IMR-90 (cell line): ENCODE data around the gene LARGE2. TPM values are rescaled to one million over a fixed set of nuclear protein-coding genes. Genes with fewer than 3 reads are reported as not detected.

ENCODE experiments used
- ATAC-seq: fragments of 200-7000 bp; cut with Tn5 transposase; 2 replicates; pipeline ENCODE4 v1.9.1; 2020; ENCODE audit warnings: low read depth, mild to moderate bottlenecking, moderate library complexity
- BruUV-seq: library from RNA; stranded (reverse); fragments of 400-500 nt; replicated peaks from 2 replicates; lab custom pipeline; 2021; lab: Mats Ljungman, UMichigan
- CTCF ChIA-PET: fragments of 300-600 bp; formaldehyde crosslinking; extraction: SDS; loops from one replicate; lab custom pipeline; 2021; ENCODE audit warnings: antibody characterized with exemption; lab: Yijun Ruan, JAX
- POLR2A ChIA-PET: fragments of 300-600 bp; sonication (Branson Sonifier 250); formaldehyde crosslinking; loops from one replicate; lab custom pipeline; 2022; ENCODE audit warnings: antibody characterized with exemption; ENCODE audit not compliant: unreplicated experiment; lab: Charles Lee
- DNase-seq: peaks from one replicate; pipeline ENCODE4 v3.0.0; 2013
- H2AFZ ChIP-seq: replicated peaks from 2 replicates; pipeline ENCODE3; 2013; ENCODE audit warnings: low read length, mild to moderate bottlenecking; ENCODE audit not compliant: poor library complexity
- H2AK5ac ChIP-seq: 2 replicates; pipeline ENCODE4 v1.6.1; 2013; ENCODE audit warnings: low read depth, low read length, inconsistent platforms
- H2AK9ac ChIP-seq: replicated peaks from 2 replicates; pipeline ENCODE3; 2013; ENCODE audit warnings: mild to moderate bottlenecking, low read depth, low read length, moderate library complexity; ENCODE audit not compliant: poor library complexity
- H2BK120ac ChIP-seq: 2 replicates; pipeline ENCODE4 v1.6.1; 2013; ENCODE audit warnings: low read depth, low read length, inconsistent platforms
- H2BK15ac ChIP-seq: 3 replicates; pipeline ENCODE4 v1.6.1; 2013; ENCODE audit warnings: low read depth, low read length, inconsistent platforms
- H2BK20ac ChIP-seq: 2 replicates; pipeline ENCODE4 v1.6.1; 2013; ENCODE audit warnings: low read depth, mild to moderate bottlenecking, inconsistent platforms, low read length, moderate library complexity
- H2BK5ac ChIP-seq: 2 replicates; pipeline ENCODE4 v1.6.1; 2013; ENCODE audit warnings: mild to moderate bottlenecking, low read depth, low read length, inconsistent platforms; ENCODE audit not compliant: poor library complexity, severe bottlenecking
- H3K14ac ChIP-seq: replicated peaks from 2 replicates; pipeline ENCODE4 v1.6.1; 2013; ENCODE audit warnings: low read depth, low read length, inconsistent platforms
- H3K18ac ChIP-seq: 2 replicates; pipeline ENCODE4 v1.6.1; 2013; ENCODE audit warnings: low read depth, low read length, control low read depth
- H3K23ac ChIP-seq: 2 replicates; pipeline ENCODE4 v1.6.1; 2013; ENCODE audit warnings: low read depth, low read length, inconsistent platforms
- H3K27ac ChIP-seq: 2 replicates; pipeline ENCODE4 v1.5.1; 2013; ENCODE audit warnings: mild to moderate bottlenecking, control low read depth, low read length; ENCODE audit not compliant: insufficient read depth
- H3K27me3 ChIP-seq: 2 replicates; pipeline ENCODE4 v1.6.1; 2013; ENCODE audit warnings: low read length; ENCODE audit not compliant: control insufficient read depth, insufficient read depth
- H3K36me3 ChIP-seq: 2 replicates; pipeline ENCODE4 v1.6.1; 2013; ENCODE audit warnings: low read length, mixed read lengths; ENCODE audit not compliant: control insufficient read depth, insufficient read depth
- H3K4ac ChIP-seq: 2 replicates; pipeline ENCODE4 v1.6.1; 2013; ENCODE audit warnings: low read depth, low read length, inconsistent platforms
- H3K4me1 ChIP-seq: 2 replicates; pipeline ENCODE4 v1.6.1; 2013; ENCODE audit warnings: low read length, mixed read lengths; ENCODE audit not compliant: control insufficient read depth, insufficient read depth
- H3K4me2 ChIP-seq: 2 replicates; pipeline ENCODE4 v1.6.1; 2013; ENCODE audit warnings: low read depth, mild to moderate bottlenecking, control low read depth, low read length, moderate library complexity
- H3K4me3 ChIP-seq: 2 replicates; pipeline ENCODE4 v1.5.1; 2013; ENCODE audit warnings: low read depth, mild to moderate bottlenecking, control low read depth, low read length, moderate library complexity; ENCODE audit not compliant: insufficient read depth
- H3K56ac ChIP-seq: 2 replicates; pipeline ENCODE4 v1.6.1; 2013; ENCODE audit warnings: low read length, inconsistent platforms; ENCODE audit not compliant: insufficient read depth; ENCODE audit errors: extremely low read depth
- H3K79me1 ChIP-seq, 2 experiments: 2 replicates each; pipeline ENCODE4 v1.6.1; 2013; ENCODE audit warnings: low read length in 2 of 2, inconsistent platforms in 1 of 2, low read depth in 1 of 2
- H3K9ac ChIP-seq: 2 replicates; pipeline ENCODE4 v1.6.1; 2013; ENCODE audit warnings: low read depth, low read length, control low read depth
- H3K9me1 ChIP-seq: 2 replicates; pipeline ENCODE4 v1.6.1; 2013; ENCODE audit warnings: low read length, inconsistent platforms; ENCODE audit not compliant: insufficient read depth
- H3K9me3 ChIP-seq: 2 replicates; pipeline ENCODE4 v1.6.1; 2013; ENCODE audit warnings: low read length; ENCODE audit not compliant: control insufficient read depth, insufficient read depth
- H4K20me1 ChIP-seq: 2 replicates; pipeline ENCODE4 v1.6.1; 2013; ENCODE audit warnings: low read length, inconsistent platforms; ENCODE audit not compliant: insufficient read depth
- H4K5ac ChIP-seq: 2 replicates; pipeline ENCODE4 v1.6.1; 2013; ENCODE audit warnings: mild to moderate bottlenecking, low read depth, low read length, control low read depth
- H4K8ac ChIP-seq, 2 experiments: 2 replicates each; pipeline ENCODE4 v1.6.1; 2013; ENCODE audit warnings: low read depth in 2 of 2, low read length in 2 of 2, control low read depth in 1 of 2, inconsistent platforms in 1 of 2
- H4K91ac ChIP-seq: 2 replicates; pipeline ENCODE4 v1.6.1; 2013; ENCODE audit warnings: low read depth, low read length, inconsistent platforms; ENCODE audit not compliant: insufficient read depth
- CHD1 ChIP-seq: IDR thresholded peaks from 2 replicates; pipeline ENCODE4 v1.6.1; 2012; ENCODE audit warnings: low read depth, low read length, improper control_type of control experiment
- FOS ChIP-seq: fragments of 150-350 bp; IDR thresholded peaks from 2 replicates; pipeline ENCODE4 v1.6.1; 2016; ENCODE audit warnings: low read depth, low read length
- MAFK ChIP-seq: IDR thresholded peaks from 2 replicates; pipeline ENCODE4 v1.6.1; 2012; ENCODE audit warnings: low read depth, low read length, improper control_type of control experiment
- MAZ ChIP-seq: IDR thresholded peaks from 2 replicates; pipeline ENCODE4 v1.6.1; 2012; ENCODE audit warnings: low read depth, mild to moderate bottlenecking, low read length, improper control_type of control experiment, moderate library complexity, borderline replicate concordance
- MXI1 ChIP-seq: IDR thresholded peaks from 2 replicates; pipeline ENCODE4 v1.6.1; 2012; ENCODE audit warnings: low read depth, mild to moderate bottlenecking, low read length, moderate library complexity, borderline replicate concordance
- NFE2L2 ChIP-seq: fragments of 150-350 bp; IDR thresholded peaks from 2 replicates; pipeline ENCODE4 v1.6.1; 2016; ENCODE audit warnings: low read depth, mild to moderate bottlenecking, low read length
- POLR2A ChIP-seq: IDR thresholded peaks from 2 replicates; pipeline ENCODE4 v1.6.1; 2012; ENCODE audit warnings: mild to moderate bottlenecking, low read depth, low read length
- RFX5 ChIP-seq: IDR thresholded peaks from 2 replicates; pipeline ENCODE4 v1.8.0; 2012; ENCODE audit warnings: low read depth, mild to moderate bottlenecking, low read length, moderate library complexity
- WGBS, 2 experiments: methylation state at CpG; one replicate each; pipeline versions ENCODE4 v1.1.5 to v1.1.7; 2013; ENCODE audit warnings: missing lambda C conversion rate in 2 of 2; ENCODE audit not compliant: insufficient read length in 1 of 2; ENCODE audit errors: extremely low coverage in 2 of 2; 5-methylcytosine and 5-hydroxymethylcytosine counted together
- dilution Hi-C: fragments of 300-500 bp; cut with HindIII; formaldehyde crosslinking; loops from one replicate; pipeline ENCODE4 v1.14.3; 2018; ENCODE audit warnings: low sequenced_read_pairs; ENCODE audit not compliant: unreplicated experiment
- in situ Hi-C: fragments of 300-500 bp; cut with MboI; formaldehyde crosslinking; loops from 3 replicates; pipeline ENCODE4 v1.14.3; 2019; ENCODE audit warnings: low sequenced_read_pairs, inconsistent platforms, mixed read lengths
- intact Hi-C: fragments of 100-400 bp; cut with micrococcal nuclease; formaldehyde crosslinking; loops from 2 replicates; pipeline ENCODE4 v1.10.0; 2022
- polyA plus RNA-seq, 3 experiments: library from polyadenylated mRNA; depleted of rRNA; stranded (reverse); fragments of >200 nt; gene quantifications; 2 replicates each; pipeline ENCODE4 v1.2.3, GENCODE V29; 2012; ENCODE audit warnings: low replicate concordance in 1 of 3
- total RNA-seq: library from RNA; depleted of rRNA; stranded (reverse); fragments of >200 nt; gene quantifications from 2 replicates; pipeline ENCODE4 v1.2.3, GENCODE V29; 2012
- TF ChIP-seq, protein P1 (sequence below): fragments of 150-350 bp; IDR thresholded peaks from 2 replicates; pipeline ENCODE4 v1.6.1; 2016; ENCODE audit warnings: low read depth, mild to moderate bottlenecking, low read length, moderate library complexity, borderline replicate concordance

The LARGE2 gene
- total and polyA plus RNA-seq, 2 of the 4 experiments (the other 2 are of a cell fraction): 0.03 TPM; not detected in 1

DNA sequence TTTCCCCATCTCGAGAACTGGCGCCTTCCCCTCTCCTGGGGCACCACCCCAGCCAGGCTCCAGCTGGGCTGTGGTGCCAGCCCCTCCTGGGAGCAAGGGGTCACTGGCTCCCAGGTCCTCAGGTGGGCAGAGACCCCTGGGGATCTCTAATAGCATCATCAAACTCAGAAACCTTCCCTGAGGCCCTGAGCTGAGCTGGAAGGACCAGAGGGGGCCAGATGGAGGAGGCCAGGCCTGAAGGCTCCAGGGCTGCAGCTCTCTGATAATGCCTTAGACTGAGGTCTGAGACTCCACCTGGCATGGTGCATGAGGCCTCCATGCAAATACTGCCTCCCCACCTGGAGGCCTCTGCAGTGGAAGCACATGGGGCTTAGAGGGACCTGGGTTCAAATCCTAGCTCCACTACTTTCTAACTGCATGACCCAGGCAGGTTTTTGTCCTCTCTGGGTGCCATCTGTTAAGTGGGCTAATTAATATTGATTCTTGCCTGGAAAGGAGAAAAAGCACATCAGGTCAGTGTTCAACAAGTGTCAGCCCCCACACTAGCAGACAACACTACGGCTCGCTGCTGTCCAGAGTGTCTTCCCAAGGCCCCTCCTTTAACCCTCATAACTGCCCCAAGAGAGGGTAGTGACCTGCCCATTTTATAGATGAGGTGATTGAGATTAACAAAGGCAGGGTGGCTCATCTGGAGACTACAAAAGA, 35.5 kb upstream of the LARGE2 start:
- no peaks in the 10 kb centered on the region; a peak in 1 of 4 replicates for H3K79me1 ChIP-seq
- H3K23ac ChIP-seq: no peak overlapping the region
- DNase-seq (no peak), ATAC-seq (no peak)
- H3K27me3 ChIP-seq: peaks cover 31% of the 10 kb centered on the region
- no peak overlapping the region for H4K5ac ChIP-seq
- no peak overlapping the region for H2BK15ac ChIP-seq
- H2AK9ac ChIP-seq: no peak overlapping the region
- H3K27ac ChIP-seq: no peak overlapping the region
- no peak overlapping the region for H2AFZ ChIP-seq
- H3K18ac ChIP-seq: no peak overlapping the region
- H2AK5ac ChIP-seq: no peak overlapping the region
- peaks cover 4% of the 10 kb centered on the region; the same call in 1 of the 2 replicates for H3K36me3 ChIP-seq
- no peak overlapping the region for H3K14ac ChIP-seq
- H2BK20ac ChIP-seq: no peak overlapping the region
- ChIA-PET POLR2A (no interaction called here), CTCF (no interaction called here)
- no peaks in the 10 kb centered on the region for H3K9me3 ChIP-seq
- H3K4me3 ChIP-seq: no peak overlapping the region
- no TSS peak for BruUV-seq
- WGBS, 2 experiments: no CpG with 5 or more reads among the region's 4 CpGs
- no peak overlapping the region for H3K9ac ChIP-seq
- H3K4me1 ChIP-seq: no peaks in the 10 kb centered on the region
- H2BK120ac ChIP-seq: no peak overlapping the region
- in situ Hi-C loops (no loop called here), intact Hi-C loops (no loop called here), dilution Hi-C loops (no loop called here)
- no peak overlapping the region for H2BK5ac ChIP-seq
- TF ChIP-seq MAZ (no peak), NFE2L2 (no peak), MXI1 (no peak), POLR2A (no peak), MAFK (no peak), FOS (no peak), RFX5 (no peak), CHD1 (no peak)
- TF ChIP-seq, protein P1, sequence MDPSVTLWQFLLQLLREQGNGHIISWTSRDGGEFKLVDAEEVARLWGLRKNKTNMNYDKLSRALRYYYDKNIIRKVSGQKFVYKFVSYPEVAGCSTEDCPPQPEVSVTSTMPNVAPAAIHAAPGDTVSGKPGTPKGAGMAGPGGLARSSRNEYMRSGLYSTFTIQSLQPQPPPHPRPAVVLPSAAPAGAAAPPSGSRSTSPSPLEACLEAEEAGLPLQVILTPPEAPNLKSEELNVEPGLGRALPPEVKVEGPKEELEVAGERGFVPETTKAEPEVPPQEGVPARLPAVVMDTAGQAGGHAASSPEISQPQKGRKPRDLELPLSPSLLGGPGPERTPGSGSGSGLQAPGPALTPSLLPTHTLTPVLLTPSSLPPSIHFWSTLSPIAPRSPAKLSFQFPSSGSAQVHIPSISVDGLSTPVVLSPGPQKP: no peak
- no peak overlapping the region for H3K4me2 ChIP-seq
- H4K20me1 ChIP-seq: peaks cover 19% of the 10 kb centered on the region
- no peak overlapping the region for H4K8ac ChIP-seq
- H3K4ac ChIP-seq: no peak overlapping the region
- H3K9me1 ChIP-seq: peaks cover 2% of the 10 kb centered on the region; the same call in 1 of the 2 replicates
- no peak overlapping the region for H3K56ac ChIP-seq
- H4K91ac ChIP-seq: no peak overlapping the region
